B cell (primary cell): ENCODE results near the gene TMEM255B. TPM values are rescaled to one million over a fixed set of nuclear protein-coding genes. Genes with fewer than 3 reads are reported as not detected.
"Not testable (repeated sequence)": the region's sequence is repeated elsewhere in the genome, so short reads cannot be mapped to it uniquely, and the experiment has no call there.

Source experiments
- ATAC-seq: fragments of 200-7000 bp; cut with Tn5 transposase; one replicate; pipeline ENCODE4 v1.10.0; 2021; ENCODE audit warnings: low read depth, mild to moderate bottlenecking, moderate number of reproducible peaks, moderate library complexity
- CTCF ChIA-PET: fragments of 350-600 bp; sonication (Branson Sonifier 250); formaldehyde crosslinking; loops from one replicate; lab custom pipeline; 2021; ENCODE audit warnings: antibody characterized with exemption, inconsistent platforms; lab: Charles Lee
- POLR2A ChIA-PET: fragments of 350-600 bp; sonication (Branson Sonifier 250); formaldehyde crosslinking; loops from one replicate; lab custom pipeline; 2021; ENCODE audit warnings: antibody characterized with exemption; lab: Charles Lee
- DNase-seq: peaks from one replicate; pipeline ENCODE4 v3.0.0; 2013
- H2AFZ ChIP-seq: 2 replicates; pipeline ENCODE4 v1.6.1; 2012; ENCODE audit warnings: mild to moderate bottlenecking, low read depth, low read length; ENCODE audit not compliant: insufficient read depth, poor library complexity, severe bottlenecking
- H3K27ac ChIP-seq, 2 donors: 1 replicate in 1 of 2; 2 replicates in 1 of 2; pipeline ENCODE4 v1.5.1; 2012 to 2013; ENCODE audit warnings: low read length in 2 of 2, mild to moderate bottlenecking in 2 of 2, moderate library complexity in 1 of 2
- H3K27me3 ChIP-seq, 4 experiments: fragments of 200-600 bp in 1 of 4; sonication (generic) in 1 of 4; replicated peaks in 1 of 4; 1 replicate in 2 of 4; 2 replicates in 2 of 4; pipeline versions ENCODE4 v1.6.1 to v1.7.0; 2013 to 2016; ENCODE audit warnings: low read length in 3 of 4, mild to moderate bottlenecking in 2 of 4, mixed read lengths in 1 of 4, moderate library complexity in 1 of 4; ENCODE audit not compliant: insufficient read depth in 4 of 4, control insufficient read depth in 3 of 4; ENCODE audit errors: control extremely low read depth in 1 of 4
- H3K36me3 ChIP-seq, 2 experiments: replicated peaks in 1 of 2; 1 replicate in 1 of 2; 2 replicates in 1 of 2; pipeline versions ENCODE4 v1.6.1 to v1.7.1; 2013; ENCODE audit warnings: low read length in 1 of 2; ENCODE audit not compliant: insufficient read depth in 2 of 2, control insufficient read depth in 1 of 2; ENCODE audit errors: control extremely low read depth in 1 of 2, extremely low read depth in 1 of 2
- H3K4me1 ChIP-seq, 2 donors: fragments of 200-600 bp in 1 of 2; sonication (generic) in 1 of 2; 1 replicate in 1 of 2; 2 replicates in 1 of 2; pipeline versions ENCODE4 v1.5.1 to v1.6.1; 2013 to 2017; ENCODE audit warnings: low read length in 2 of 2; ENCODE audit not compliant: control insufficient read depth in 2 of 2, insufficient read depth in 2 of 2
- H3K4me2 ChIP-seq: replicated peaks from 2 replicates; pipeline ENCODE3; 2012; ENCODE audit warnings: mild to moderate bottlenecking, low read depth, low read length; ENCODE audit not compliant: poor library complexity, severe bottlenecking
- H3K4me3 ChIP-seq, 5 experiments: fragments of 200-600 bp in 1 of 5; sonication (generic) in 1 of 5; 1 replicate in 3 of 5; 2 replicates in 2 of 5; pipeline versions ENCODE4 v1.5.1 to v1.7.0; 2011 to 2016; ENCODE audit warnings: low read length in 4 of 5, mild to moderate bottlenecking in 4 of 5, low read depth in 2 of 5, control low read depth in 1 of 5, moderate library complexity in 1 of 5; ENCODE audit not compliant: insufficient read depth in 1 of 5; ENCODE audit errors: control extremely low read depth in 1 of 5, extremely low read depth in 1 of 5
- H3K79me2 ChIP-seq: fragments of 200-600 bp; sonication (generic); one replicate; pipeline ENCODE4 v1.6.0; 2016; ENCODE audit warnings: low read length; ENCODE audit not compliant: control insufficient read depth, insufficient read depth
- H3K9ac ChIP-seq: fragments of 200-600 bp; sonication (generic); 2 replicates; pipeline ENCODE4 v1.6.1; 2017; ENCODE audit warnings: mild to moderate bottlenecking, low read length, moderate library complexity
- H3K9me3 ChIP-seq, 3 donors: one replicate each; pipeline versions ENCODE4 v1.6.1 to v1.7.1; 2013; ENCODE audit warnings: low read length in 2 of 3; ENCODE audit not compliant: control insufficient read depth in 2 of 3, insufficient read depth in 1 of 3; ENCODE audit errors: control extremely low read depth in 1 of 3
- H4K20me1 ChIP-seq: 2 replicates; pipeline ENCODE4 v1.6.0; 2012; ENCODE audit warnings: mild to moderate bottlenecking, low read length; ENCODE audit not compliant: insufficient read depth, control insufficient read depth, poor library complexity, severe bottlenecking
- H3K27ac Mint-ChIP-seq: one replicate; pipeline ENCODE4 v1.8.0; 2021; ENCODE audit warnings: mixed read lengths
- H3K27me3 Mint-ChIP-seq: one replicate; pipeline ENCODE4 v1.8.0; 2021; ENCODE audit warnings: mixed read lengths
- H3K4me1 Mint-ChIP-seq: one replicate; pipeline ENCODE4 v1.8.0; 2021; ENCODE audit warnings: mixed read lengths
- H3K4me3 Mint-ChIP-seq: one replicate; pipeline ENCODE4 v1.8.0; 2021; ENCODE audit warnings: mixed read lengths
- H3K9me3 Mint-ChIP-seq: one replicate; pipeline ENCODE4 v1.8.0; 2022; ENCODE audit warnings: mixed read lengths; ENCODE audit not compliant: insufficient read depth
- CTCF ChIP-seq: fragments of 200-600 bp; IDR thresholded peaks from one replicate; pipeline ENCODE4 v1.8.0; 2022; ENCODE audit warnings: antibody characterized with exemption, mild to moderate bottlenecking
- EZH2 ChIP-seq: IDR thresholded peaks from 2 replicates; pipeline ENCODE4 v1.6.1; 2012; ENCODE audit warnings: borderline replicate concordance, low read depth, mild to moderate bottlenecking, moderate library complexity, low read length; ENCODE audit not compliant: insufficient read depth, poor library complexity, severe bottlenecking
- WGBS: methylation state at CpG from one replicate; pipeline ENCODE4 v1.1.5; 2013; ENCODE audit warnings: missing lambda C conversion rate; ENCODE audit not compliant: insufficient coverage; 5-methylcytosine and 5-hydroxymethylcytosine counted together
- intact Hi-C: fragments of 100-400 bp; cut with micrococcal nuclease; formaldehyde crosslinking; loops from one replicate; pipeline ENCODE4 v1.10.0; 2022
- polyA plus RNA-seq: library from polyadenylated mRNA; depleted of rRNA; stranded (reverse); fragments of >200 nt; gene quantifications from 2 replicates; pipeline ENCODE4 v1.2.3, GENCODE V29; 2012
- total RNA-seq, 2 donors: library from RNA; stranded (reverse); fragments of 120-200 nt in 1 of 2; gene quantifications; 1 replicate in 1 of 2; 2 replicates in 1 of 2; pipeline versions ENCODE4 v1.2.3 to v1.2.4, GENCODE V29; 2013 to 2022

TMEM255B gene
- total and polyA plus RNA-seq, 2 donors (not counting 1 experiment from before 2014, with no cell fraction given), result 2.1 to 8.2 TPM

DNA sequence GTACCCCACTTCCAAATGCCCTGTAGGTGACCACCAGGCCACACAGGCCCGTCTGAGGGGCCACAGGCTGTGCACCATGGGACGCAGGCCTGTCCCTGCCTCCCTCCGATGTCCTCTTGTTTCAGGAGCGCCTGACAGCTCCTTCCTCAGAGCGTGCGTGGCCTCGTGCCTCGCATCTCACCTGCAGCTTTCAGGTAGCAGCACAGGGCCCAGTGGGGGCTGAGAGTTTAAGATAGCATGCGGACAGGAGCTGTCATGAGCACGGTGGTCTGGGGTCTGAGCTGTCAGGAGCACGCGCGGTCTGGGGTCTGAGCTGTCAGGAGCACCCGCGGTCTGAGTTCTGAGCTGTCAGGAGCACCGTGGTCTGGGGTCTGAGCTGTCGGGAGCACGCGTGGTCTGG is 64.7 kb downstream of the TMEM255B start:
- Mint-ChIP-seq H3K4me3 (no peak overlapping the region), H3K27ac (no peak overlapping the region), H3K9me3 (no peaks in the 10 kb centered on the region), H3K27me3 (no peaks in the 10 kb centered on the region), H3K4me1 (no peaks in the 10 kb centered on the region)
- peaks cover 0 to 47% (median 0%) of the 10 kb centered on the region in 3 donors for H3K9me3 ChIP-seq
- H3K4me2 ChIP-seq, result no peak overlapping the region
- ChIA-PET POLR2A (no interaction called here), CTCF (no interaction called here)
- no peak overlapping the region for H3K4me3 ChIP-seq
- 90% methylated on average over 17 of the region's 19 CpGs for WGBS
- H3K27ac ChIP-seq, result no peak overlapping the region
- peaks cover 64% of the 10 kb centered on the region for H4K20me1 ChIP-seq
- no peak for DNase-seq
- no peak overlapping the region for H3K9ac ChIP-seq
- ATAC-seq, result no peak
- no peak overlapping the region for H2AFZ ChIP-seq
- H3K27me3 ChIP-seq, result no peaks in the 10 kb centered on the region
- TF ChIP-seq EZH2, result no peak
- no peak for TF ChIP-seq CTCF
- H3K4me1 ChIP-seq, result no peaks in the 10 kb centered on the region
- peaks cover 56% of the 10 kb centered on the region for H3K79me2 ChIP-seq
- intact Hi-C loops, result no loop called here
- peaks cover 0 to 12% of the 10 kb centered on the region in 2 experiments for H3K36me3 ChIP-seq

- Histone ChIP-seq H3K9ac (no peak overlapping the region), H3K4me3 (no peak overlapping the region), H3K36me3 (peaks cover 0 to 12% of the 10 kb centered on the region in 2 experiments), H2AFZ (no peak overlapping the region), H3K79me2 (peaks cover 46% of the 10 kb centered on the region), H4K20me1 (peaks cover 55% of the 10 kb centered on the region), H3K4me1 (no peaks in the 10 kb centered on the region), H3K4me2 (no peak overlapping the region), H3K27ac (no peak overlapping the region), H3K9me3 (peaks cover 0 to 47% (median 0%) of the 10 kb centered on the region in 3 donors), H3K27me3 (no peaks in the 10 kb centered on the region)
- no peaks in the 10 kb centered on the region for H3K9me3 Mint-ChIP-seq
- no peaks in the 10 kb centered on the region for H3K27me3 Mint-ChIP-seq
- WGBS, result 97% methylated on average over 13 of the region's 16 CpGs
- intact Hi-C loops, result no loop called here
- DNase-seq (no peak), ATAC-seq (no peak)
- ChIA-PET CTCF (no interaction called here), POLR2A (no interaction called here)
- no peaks in the 10 kb centered on the region for H3K4me1 Mint-ChIP-seq
- no peak overlapping the region for H3K4me3 Mint-ChIP-seq
- TF ChIP-seq EZH2 (no peak), CTCF (no peak)
- H3K27ac Mint-ChIP-seq, result no peak overlapping the region
Measured at GRCh38 chr13:113825841-113826240, 66.8 kb downstream of the TMEM255B start.

DNA sequence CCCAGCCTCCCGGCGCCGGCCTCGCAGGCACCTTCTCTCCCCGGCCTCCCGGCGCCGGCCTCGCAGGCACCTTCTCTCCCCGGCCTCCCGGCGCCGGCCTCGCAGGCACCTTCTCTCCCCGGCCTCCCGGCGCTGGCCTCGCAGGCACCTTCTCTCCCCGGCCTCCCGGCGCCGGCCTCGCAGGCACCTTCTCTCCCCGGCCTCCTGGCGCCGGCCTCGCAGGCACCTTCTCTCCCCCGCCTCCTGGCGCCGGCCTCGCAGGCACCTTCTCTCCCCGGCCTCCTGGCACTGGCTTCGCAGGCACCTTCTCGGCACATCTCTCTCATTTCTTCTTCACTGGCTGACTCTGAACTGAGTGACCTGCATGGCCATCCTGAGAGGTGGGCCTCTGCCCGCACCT is 67.4 kb downstream of the TMEM255B start:
- WGBS, result 87% methylated on average over 14 of the region's 35 CpGs
- Histone ChIP-seq H3K79me2 (peaks cover 45% of the 10 kb centered on the region), H3K9me3 (peaks cover 0 to 47% (median 0%) of the 10 kb centered on the region in 3 donors), H3K36me3 (peaks cover 0 to 12% of the 10 kb centered on the region in 2 experiments), H4K20me1 (peaks cover 49% of the 10 kb centered on the region)
- H3K4me1 ChIP-seq, H3K4me3 ChIP-seq, H3K27ac ChIP-seq, H3K27ac Mint-ChIP-seq, DNase-seq, H3K9me3 Mint-ChIP-seq, H3K27me3 ChIP-seq, H3K4me3 Mint-ChIP-seq, POLR2A ChIA-PET, H2AFZ ChIP-seq, H3K9ac ChIP-seq, H3K27me3 Mint-ChIP-seq, CTCF ChIA-PET, ATAC-seq, H3K4me2 ChIP-seq, H3K4me1 Mint-ChIP-seq, intact Hi-C loops: not testable (repeated sequence)
